GM03348 (cell line): ENCODE results near the gene ACVR1B.

Source experiments
- DNase-seq: peaks from one replicate; pipeline ENCODE4 v3.0.0; 2012; ENCODE audit warnings: low spot score

The ACVR1B gene

GRCh38 chr12:52004042-52004648 lies 52.6 kb downstream of the ACVR1B start:
- DNase-seq = peak; percentile 85

- no peak for DNase-seq
These were observed 53.9 kb downstream of the ACVR1B start for GRCh38 chr12:52005218-52005902.

- DNase-seq = no peak
These were observed 54.6 kb downstream of the ACVR1B start for GRCh38 chr12:52005903-52006703.

- peak; percentile 92 for DNase-seq
These were observed 55.2 kb downstream of the ACVR1B start, which contains the start of gene TAMALIN for GRCh38 chr12:52006726-52007157. TSS of gene TAMALIN (plus strand) at chr12:52006946. CDS start at chr12:52007020, 74 bp downstream.

GRCh38 chr12:52007158-52007921 lies 55.8 kb downstream of the ACVR1B start:
- DNase-seq = peak; percentile 37

- DNase-seq = no peak
These were observed 56.5 kb downstream of the ACVR1B start for GRCh38 chr12:52007982-52008510.

GRCh38 chr12:52009081-52009751 lies 57.7 kb downstream of the ACVR1B start:
- DNase-seq = no peak

GRCh38 chr12:52010152-52010622 lies 58.7 kb downstream of the ACVR1B start:
- DNase-seq = peak; percentile 91

- no peak for DNase-seq
These were observed 59.4 kb downstream of the ACVR1B start for GRCh38 chr12:52010692-52011601.

- DNase-seq = no peak
These were observed 60.2 kb downstream of the ACVR1B start for GRCh38 chr12:52011602-52012214.

- no peak for DNase-seq
These were observed 62.3 kb downstream of the ACVR1B start for GRCh38 chr12:52013626-52014310.

GRCh38 chr12:52014567-52015530 lies 63.4 kb downstream of the ACVR1B start:
- no peak for DNase-seq

GRCh38 chr12:52015532-52016041 lies 64.1 kb downstream of the ACVR1B start:
- DNase-seq = no peak

GRCh38 chr12:52018433-52019112 lies 67.1 kb downstream of the ACVR1B start:
- DNase-seq = no peak

- no peak for DNase-seq
These were observed 67.7 kb downstream of the ACVR1B start for GRCh38 chr12:52019113-52019770.
